ENCODE data around the gene ASB8.

The ASB8 gene

DNA sequence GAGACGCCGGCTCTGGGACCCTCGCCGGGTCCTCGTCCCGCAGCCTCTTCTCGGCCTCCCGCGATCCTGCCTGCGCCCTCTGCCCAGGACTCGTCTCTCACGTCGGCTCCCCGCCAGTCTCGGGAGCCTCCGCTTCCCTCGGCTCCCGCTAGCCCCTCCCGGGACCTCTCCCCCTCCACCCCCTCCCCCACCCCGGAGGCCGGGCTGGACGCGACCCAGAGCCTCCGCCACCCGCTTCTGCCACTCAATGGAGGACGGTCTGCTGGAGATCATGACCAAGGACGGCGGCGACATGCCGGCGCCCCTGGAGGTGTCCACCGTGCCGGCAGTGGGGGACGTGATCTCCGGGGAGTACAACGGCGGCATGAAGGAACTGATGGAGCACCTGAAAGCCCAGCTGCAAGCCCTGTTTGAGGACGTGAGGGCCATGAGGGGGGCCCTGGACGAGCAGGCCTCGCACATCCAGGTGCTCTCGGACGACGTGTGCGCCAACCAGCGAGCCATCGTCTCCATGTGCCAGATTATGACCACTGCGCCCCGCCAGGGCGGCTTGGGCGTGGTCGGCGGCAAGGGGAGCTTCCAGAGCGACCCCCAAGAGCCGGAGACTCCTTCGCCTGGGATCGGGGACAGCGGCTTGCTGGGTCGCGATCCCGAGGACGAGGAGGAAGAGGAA, 26.7 kb upstream of the ASB8 start:
- Histone ChIP-seq H3K27ac (ENCODE audit: insufficient read depth, low read length, poor library complexity, severe bottlenecking) (peak overlapping the region; percentile 77), H3K4me3 (ENCODE audit: insufficient read depth, low read depth, low read length, poor library complexity, severe bottlenecking) (peak overlapping the region; percentile 77), H3K27me3 (replicated peaks; ENCODE audit: control insufficient read depth, insufficient read depth, low read length, poor library complexity, severe bottlenecking) (peaks cover 11% of the 10 kb centered on the region), H3K4me1 (ENCODE audit: control insufficient read depth, insufficient read depth, low read length, poor library complexity, severe bottlenecking) (peaks cover 15% of the 10 kb centered on the region), H3K9me3 (ENCODE audit: control insufficient read depth, low read length) (no peaks in the 10 kb centered on the region), H3K36me3 (ENCODE audit: control insufficient read depth, insufficient read depth, low read length) (no peaks in the 10 kb centered on the region)
- DNase-seq: no peak

- H3K27ac ChIP-seq (ENCODE audit: insufficient read depth, low read length, poor library complexity, severe bottlenecking): peak within 1 kb of the TSS; percentile 77
- H3K4me3 ChIP-seq (ENCODE audit: insufficient read depth, low read depth, low read length, poor library complexity, severe bottlenecking): peak within 1 kb of the TSS; percentile 77
- H3K4me1 ChIP-seq (ENCODE audit: control insufficient read depth, insufficient read depth, low read length, poor library complexity, severe bottlenecking): peaks cover 15% of the 10 kb centered on the region
- H3K27me3 ChIP-seq (replicated peaks; ENCODE audit: control insufficient read depth, insufficient read depth, low read length, poor library complexity, severe bottlenecking): peaks cover 11% of the 10 kb centered on the region
- H3K9me3 ChIP-seq (ENCODE audit: control insufficient read depth, low read length): no peaks in the 10 kb centered on the region
- no peaks in the 10 kb centered on the region for H3K36me3 ChIP-seq (ENCODE audit: control insufficient read depth, insufficient read depth, low read length)
- DNase-seq: peak; percentile 67 to 69 (median 67)
Observed at GRCh38 chr12:48183091-48183875, 26.0 kb upstream of the ASB8 start, which contains the start of gene CCDC184. TSS of gene CCDC184 (plus strand) at chr12:48183644. CDS start at chr12:48184123, 479 bp downstream.

DNA sequence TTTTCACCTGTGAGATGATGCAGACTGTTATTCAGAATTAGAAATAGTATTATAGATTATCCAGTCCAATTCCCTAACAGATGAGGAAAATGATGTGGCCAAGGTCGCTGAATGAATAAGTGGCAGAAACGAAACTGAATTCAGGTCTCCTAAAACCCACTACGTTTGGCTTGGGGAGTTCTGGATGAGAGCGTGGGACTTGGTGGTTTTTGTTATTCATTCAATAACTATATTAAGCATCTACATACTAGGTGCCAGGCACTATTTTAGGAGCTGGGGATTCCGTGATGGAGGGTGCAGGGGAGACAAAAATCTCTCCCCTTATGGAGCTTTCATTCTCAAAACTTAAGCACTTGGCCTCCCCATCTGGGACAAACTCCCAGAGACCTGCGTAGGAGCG, 25.3 kb upstream of the ASB8 start:
- peaks cover 15% of the 10 kb centered on the region for H3K4me1 ChIP-seq (ENCODE audit: control insufficient read depth, insufficient read depth, low read length, poor library complexity, severe bottlenecking)
- peak overlapping the region; percentile 77 for H3K27ac ChIP-seq (ENCODE audit: insufficient read depth, low read length, poor library complexity, severe bottlenecking)
- H3K9me3 ChIP-seq (ENCODE audit: control insufficient read depth, low read length): no peaks in the 10 kb centered on the region
- DNase-seq: no peak
- peaks cover 11% of the 10 kb centered on the region for H3K27me3 ChIP-seq (replicated peaks; ENCODE audit: control insufficient read depth, insufficient read depth, low read length, poor library complexity, severe bottlenecking)
- peak overlapping the region; percentile 77 for H3K4me3 ChIP-seq (ENCODE audit: insufficient read depth, low read depth, low read length, poor library complexity, severe bottlenecking)
- no peaks in the 10 kb centered on the region for H3K36me3 ChIP-seq (ENCODE audit: control insufficient read depth, insufficient read depth, low read length)

DNA sequence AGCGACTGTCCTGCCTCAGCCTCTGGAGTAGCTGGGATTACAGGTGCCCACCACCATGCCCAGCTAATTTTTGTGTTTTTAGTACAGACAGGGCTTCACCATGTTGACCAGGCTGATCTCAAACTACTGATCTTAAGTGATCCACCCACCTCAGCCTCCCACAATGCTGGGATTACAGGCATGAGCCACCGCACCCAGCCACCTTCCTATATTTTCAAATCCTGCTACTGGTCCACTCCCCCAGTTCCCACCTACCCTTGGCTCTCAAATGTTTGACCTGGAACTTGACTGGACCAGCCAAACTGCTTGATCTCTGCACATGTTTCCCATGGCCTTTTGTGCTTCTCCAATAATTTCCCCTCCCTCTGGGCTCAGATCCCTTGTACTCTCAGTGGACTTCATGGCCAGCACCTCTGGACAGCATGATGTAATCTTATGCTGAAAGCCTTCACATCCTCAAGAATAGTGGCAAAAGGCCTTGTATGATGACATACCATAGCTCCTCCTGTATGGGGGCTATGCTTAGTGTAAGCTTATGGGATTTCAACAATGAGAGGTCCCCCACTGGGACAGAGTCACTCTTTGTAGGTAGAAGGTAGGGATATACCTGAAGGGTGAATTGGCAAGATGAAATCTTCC, 23.7 kb upstream of the ASB8 start:
- Histone ChIP-seq H3K27me3 (replicated peaks; ENCODE audit: control insufficient read depth, insufficient read depth, low read length, poor library complexity, severe bottlenecking) (peaks cover 11% of the 10 kb centered on the region), H3K9me3 (ENCODE audit: control insufficient read depth, low read length) (no peaks in the 10 kb centered on the region), H3K4me1 (ENCODE audit: control insufficient read depth, insufficient read depth, low read length, poor library complexity, severe bottlenecking) (peaks cover 15% of the 10 kb centered on the region), H3K4me3 (ENCODE audit: insufficient read depth, low read depth, low read length, poor library complexity, severe bottlenecking) (no peak overlapping the region), H3K36me3 (ENCODE audit: control insufficient read depth, insufficient read depth, low read length) (no peaks in the 10 kb centered on the region), H3K27ac (ENCODE audit: insufficient read depth, low read length, poor library complexity, severe bottlenecking) (no peak overlapping the region)
- no peak for DNase-seq

DNA sequence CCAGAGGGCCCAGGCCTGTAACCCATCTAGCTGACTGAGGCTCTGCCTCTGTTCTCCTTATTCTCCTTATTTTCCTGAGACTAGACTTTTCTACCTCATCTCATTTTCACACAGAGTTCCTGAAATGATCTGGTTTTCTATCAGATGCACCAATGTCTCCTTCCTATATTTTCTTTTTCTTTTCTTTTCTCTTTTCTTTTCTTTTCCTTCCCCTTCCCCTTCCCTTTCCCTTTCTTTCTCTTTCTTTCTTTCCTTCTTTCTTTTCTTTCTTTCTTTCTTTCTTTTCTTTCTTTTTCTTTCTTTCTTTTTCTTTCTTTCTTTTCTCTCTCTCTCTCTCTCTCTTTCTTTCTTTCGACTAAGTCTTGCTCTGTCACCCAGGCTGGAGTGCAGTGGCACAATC, 23.1 kb upstream of the ASB8 start:
- Histone ChIP-seq H3K4me1 (ENCODE audit: control insufficient read depth, insufficient read depth, low read length, poor library complexity, severe bottlenecking) (peaks cover 15% of the 10 kb centered on the region), H3K9me3 (ENCODE audit: control insufficient read depth, low read length) (no peaks in the 10 kb centered on the region), H3K27me3 (replicated peaks; ENCODE audit: control insufficient read depth, insufficient read depth, low read length, poor library complexity, severe bottlenecking) (peaks cover 11% of the 10 kb centered on the region), H3K27ac (ENCODE audit: insufficient read depth, low read length, poor library complexity, severe bottlenecking) (no peak overlapping the region), H3K36me3 (ENCODE audit: control insufficient read depth, insufficient read depth, low read length) (no peaks in the 10 kb centered on the region), H3K4me3 (ENCODE audit: insufficient read depth, low read depth, low read length, poor library complexity, severe bottlenecking) (no peak overlapping the region)
- DNase-seq: no peak

DNA sequence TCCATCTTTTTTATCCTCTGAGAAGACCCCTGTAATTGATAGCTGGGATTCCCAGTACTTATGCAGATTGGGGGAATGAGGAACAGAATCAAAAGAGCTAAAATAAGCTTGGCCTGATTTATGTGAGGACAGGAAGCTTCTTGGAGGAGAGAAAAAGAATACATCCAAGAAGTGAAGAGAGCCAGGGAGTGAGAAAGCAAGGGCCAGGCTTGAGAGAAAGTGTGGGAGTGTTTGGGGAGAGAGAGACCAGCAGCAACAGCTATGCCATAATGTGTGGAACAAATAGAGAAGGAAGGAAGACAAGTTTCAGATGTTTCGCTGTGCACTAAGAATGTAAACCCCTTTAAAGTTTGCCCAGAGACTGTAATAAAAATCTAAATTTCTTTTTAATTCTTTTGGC, 22.2 kb upstream of the ASB8 start:
- no peaks in the 10 kb centered on the region for H3K9me3 ChIP-seq (ENCODE audit: control insufficient read depth, low read length)
- H3K27me3 ChIP-seq (replicated peaks; ENCODE audit: control insufficient read depth, insufficient read depth, low read length, poor library complexity, severe bottlenecking): peaks cover 5% of the 10 kb centered on the region
- peaks cover 14% of the 10 kb centered on the region for H3K4me1 ChIP-seq (ENCODE audit: control insufficient read depth, insufficient read depth, low read length, poor library complexity, severe bottlenecking)
- no peak for DNase-seq
- H3K36me3 ChIP-seq (ENCODE audit: control insufficient read depth, insufficient read depth, low read length): no peaks in the 10 kb centered on the region
- H3K4me3 ChIP-seq (ENCODE audit: insufficient read depth, low read depth, low read length, poor library complexity, severe bottlenecking): no peak overlapping the region
- H3K27ac ChIP-seq (ENCODE audit: insufficient read depth, low read length, poor library complexity, severe bottlenecking): no peak overlapping the region

DNA sequence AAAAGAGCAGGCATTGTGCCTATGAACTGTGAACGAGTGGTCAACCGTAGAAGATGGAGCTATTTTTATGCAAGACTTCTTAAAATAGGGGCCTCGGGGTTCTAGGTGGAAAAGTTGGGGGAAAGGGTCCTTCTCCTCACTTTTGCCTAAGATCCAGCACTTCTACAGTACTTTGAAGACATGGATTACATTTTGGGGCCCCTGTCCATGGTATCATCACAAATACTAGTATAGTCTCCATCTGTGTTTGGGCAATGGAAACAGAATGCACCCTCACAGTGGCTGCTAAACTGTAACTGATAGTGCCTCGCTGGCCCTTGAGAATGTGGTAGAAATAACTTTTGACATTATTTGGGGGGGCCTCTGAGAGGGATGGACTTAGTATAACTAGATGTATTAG, 20.7 kb upstream of the ASB8 start:
- no peak overlapping the region for H3K27ac ChIP-seq (ENCODE audit: insufficient read depth, low read length, poor library complexity, severe bottlenecking)
- DNase-seq: no peak
- H3K4me3 ChIP-seq (ENCODE audit: insufficient read depth, low read depth, low read length, poor library complexity, severe bottlenecking): no peak overlapping the region
- H3K9me3 ChIP-seq (ENCODE audit: control insufficient read depth, low read length): no peaks in the 10 kb centered on the region
- no peaks in the 10 kb centered on the region for H3K27me3 ChIP-seq (replicated peaks; ENCODE audit: control insufficient read depth, insufficient read depth, low read length, poor library complexity, severe bottlenecking)
- H3K36me3 ChIP-seq (ENCODE audit: control insufficient read depth, insufficient read depth, low read length): no peaks in the 10 kb centered on the region
- peaks cover 6% of the 10 kb centered on the region for H3K4me1 ChIP-seq (ENCODE audit: control insufficient read depth, insufficient read depth, low read length, poor library complexity, severe bottlenecking)

DNA sequence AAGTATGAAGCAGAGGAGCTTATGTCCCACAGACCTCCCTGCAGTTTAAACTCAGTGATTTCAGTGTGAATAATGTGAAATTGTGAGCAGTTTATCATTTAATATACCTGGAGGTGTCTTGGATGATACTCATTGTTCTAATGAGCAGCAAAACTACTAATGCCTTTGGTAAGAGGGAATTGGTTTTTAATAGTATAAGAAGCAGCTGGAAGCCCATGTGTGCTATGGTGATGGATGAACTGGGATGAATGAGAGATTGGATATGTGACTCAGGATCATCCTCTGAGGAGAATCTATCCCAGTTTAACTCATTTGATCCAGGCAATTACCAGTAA, 19.1 kb upstream of the ASB8 start:
- Histone ChIP-seq H3K27ac (ENCODE audit: insufficient read depth, low read length, poor library complexity, severe bottlenecking) (no peak overlapping the region), H3K4me1 (ENCODE audit: control insufficient read depth, insufficient read depth, low read length, poor library complexity, severe bottlenecking) (no peaks in the 10 kb centered on the region), H3K9me3 (ENCODE audit: control insufficient read depth, low read length) (no peaks in the 10 kb centered on the region), H3K4me3 (ENCODE audit: insufficient read depth, low read depth, low read length, poor library complexity, severe bottlenecking) (no peak overlapping the region), H3K36me3 (ENCODE audit: control insufficient read depth, insufficient read depth, low read length) (no peaks in the 10 kb centered on the region), H3K27me3 (replicated peaks; ENCODE audit: control insufficient read depth, insufficient read depth, low read length, poor library complexity, severe bottlenecking) (no peaks in the 10 kb centered on the region)
- DNase-seq: no peak

GRCh38 chr12:48175613-48176416, 18.5 kb upstream of the ASB8 start:
- no peaks in the 10 kb centered on the region for H3K27me3 ChIP-seq (replicated peaks; ENCODE audit: control insufficient read depth, insufficient read depth, low read length, poor library complexity, severe bottlenecking)

More at GRCh38 chr12:48175613-48176416, 18.5 kb upstream of the ASB8 start:
- H3K4me3 ChIP-seq (ENCODE audit: insufficient read depth, low read depth, low read length, poor library complexity, severe bottlenecking): no peak overlapping the region
- no peaks in the 10 kb centered on the region for H3K9me3 ChIP-seq (ENCODE audit: control insufficient read depth, low read length)
- H3K36me3 ChIP-seq (ENCODE audit: control insufficient read depth, insufficient read depth, low read length): no peaks in the 10 kb centered on the region
- no peak overlapping the region for H3K27ac ChIP-seq (ENCODE audit: insufficient read depth, low read length, poor library complexity, severe bottlenecking)
- no peaks in the 10 kb centered on the region for H3K4me1 ChIP-seq (ENCODE audit: control insufficient read depth, insufficient read depth, low read length, poor library complexity, severe bottlenecking)
- DNase-seq: no peak

Data from effector memory CD4-positive, alpha-beta T cell (primary cell).